OCI-LY3 (cell line): ENCODE measurements around the gene KIAA0513.

Experiments used
- H2AFZ ChIP-seq: fragments of 200-600, 300-600 bp; shearing (Covaris generic); 2 replicates; pipeline ENCODE4 v1.6.0; 2014; ENCODE audit warnings: antibody characterized with exemption, low read depth, low read length
- H3K27ac ChIP-seq: fragments of 200-600, 300-600 bp; sonication (generic); 2 replicates; pipeline ENCODE4 v1.5.1; 2014; ENCODE audit warnings: mild to moderate bottlenecking, low read length, moderate library complexity, mixed read lengths
- H3K27me3 ChIP-seq: fragments of 200-600, 300-600 bp; sonication (generic); 2 replicates; pipeline ENCODE4 v1.6.1; 2014; ENCODE audit warnings: low read depth, low read length, mixed read lengths
- H3K36me3 ChIP-seq: fragments of 200-600, 300-600 bp; sonication (generic); replicated peaks from 2 replicates; pipeline ENCODE3; 2014; ENCODE audit warnings: low read depth, low read length, mixed read lengths
- H3K4me1 ChIP-seq: fragments of 300-600, 200-600 bp; sonication (generic); 2 replicates; pipeline ENCODE4 v1.6.1; 2014; ENCODE audit warnings: low read length, mixed read lengths
- H3K4me2 ChIP-seq: fragments of 200-600, 300-600 bp; sonication (generic); 2 replicates; pipeline ENCODE4 v1.6.1; 2014; ENCODE audit warnings: low read length, mixed read lengths
- H3K4me3 ChIP-seq: fragments of 300-600, 200-600 bp; sonication (generic); 2 replicates; pipeline ENCODE4 v1.5.1; 2014; ENCODE audit warnings: antibody characterized with exemption, mild to moderate bottlenecking, low read length, moderate library complexity
- H3K79me2 ChIP-seq: fragments of 300-600, 200-600 bp; shearing (Covaris generic); 2 replicates; pipeline ENCODE4 v1.6.1; 2014; ENCODE audit warnings: mild to moderate bottlenecking, low read length, mixed read lengths
- H3K9ac ChIP-seq: fragments of 300-600, 200-600 bp; shearing (Covaris generic); 2 replicates; pipeline ENCODE4 v1.6.0; 2014; ENCODE audit warnings: mild to moderate bottlenecking, low read length, moderate library complexity
- H3K9me3 ChIP-seq: fragments of 200-600, 300-600 bp; shearing (Covaris generic); 2 replicates; pipeline ENCODE4 v1.6.1; 2014; ENCODE audit warnings: low read length, mixed read lengths; ENCODE audit not compliant: insufficient read depth
- H4K20me1 ChIP-seq: fragments of 200-600, 300-600 bp; sonication (generic); 2 replicates; pipeline ENCODE4 v1.6.1; 2016; ENCODE audit warnings: low read length, mixed read lengths; ENCODE audit not compliant: insufficient read depth
- EZH2phosphoT487 ChIP-seq: fragments of 200-600 bp; shearing (Covaris generic); IDR thresholded peaks from 2 replicates; pipeline ENCODE4 v1.6.1; 2018; ENCODE audit warnings: antibody characterized with exemption, mixed run types, low read depth
- TF ChIP-seq, protein P1 (sequence below): fragments of 200-600, 300-600 bp; sonication (generic); IDR thresholded peaks from 2 replicates; pipeline ENCODE4 v1.5.1; 2014; ENCODE audit warnings: antibody characterized with exemption, low read length, low read depth

Gene KIAA0513

DNA sequence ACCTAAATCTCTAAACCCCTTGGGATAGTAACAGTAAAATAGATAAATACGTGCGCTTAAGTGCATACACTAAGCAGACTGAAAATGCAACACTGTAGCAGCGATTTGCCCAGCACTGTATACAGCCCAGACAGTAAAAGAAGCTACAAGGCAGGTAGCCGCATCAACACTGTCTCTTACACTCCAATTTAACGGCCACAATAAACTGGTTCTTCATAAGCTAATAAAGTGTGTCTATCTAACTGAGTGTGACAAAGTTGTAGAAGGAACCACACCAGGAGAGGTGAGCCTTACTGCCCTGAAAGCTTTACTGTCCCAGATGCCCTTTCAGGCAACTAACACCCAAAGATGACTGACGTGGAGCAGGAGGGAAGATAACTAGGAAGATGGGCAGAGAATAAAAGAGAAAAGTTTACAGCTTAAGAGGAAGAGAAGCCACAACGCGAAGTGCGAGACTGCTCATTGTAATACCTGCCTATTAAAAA is 17.1 kb upstream of the KIAA0513 start:
- Histone ChIP-seq H3K9ac (peak overlapping the region; percentile 92), H3K4me3 (peak overlapping the region; percentile 83), H3K36me3 (peaks cover under 1% of the 10 kb centered on the region), H3K9me3 (no peaks in the 10 kb centered on the region), H4K20me1 (peaks cover 4% of the 10 kb centered on the region; the same call in 1 of the 2 replicates), H3K4me2 (peak overlapping the region; percentile 83), H3K4me1 (peaks cover 7% of the 10 kb centered on the region), H3K27me3 (no peaks in the 10 kb centered on the region), H3K79me2 (peaks cover 54% of the 10 kb centered on the region), H2AFZ (no peak overlapping the region), H3K27ac (peak overlapping the region; percentile 68; the same call in 1 of the 2 replicates)
- TF ChIP-seq, protein P1, sequence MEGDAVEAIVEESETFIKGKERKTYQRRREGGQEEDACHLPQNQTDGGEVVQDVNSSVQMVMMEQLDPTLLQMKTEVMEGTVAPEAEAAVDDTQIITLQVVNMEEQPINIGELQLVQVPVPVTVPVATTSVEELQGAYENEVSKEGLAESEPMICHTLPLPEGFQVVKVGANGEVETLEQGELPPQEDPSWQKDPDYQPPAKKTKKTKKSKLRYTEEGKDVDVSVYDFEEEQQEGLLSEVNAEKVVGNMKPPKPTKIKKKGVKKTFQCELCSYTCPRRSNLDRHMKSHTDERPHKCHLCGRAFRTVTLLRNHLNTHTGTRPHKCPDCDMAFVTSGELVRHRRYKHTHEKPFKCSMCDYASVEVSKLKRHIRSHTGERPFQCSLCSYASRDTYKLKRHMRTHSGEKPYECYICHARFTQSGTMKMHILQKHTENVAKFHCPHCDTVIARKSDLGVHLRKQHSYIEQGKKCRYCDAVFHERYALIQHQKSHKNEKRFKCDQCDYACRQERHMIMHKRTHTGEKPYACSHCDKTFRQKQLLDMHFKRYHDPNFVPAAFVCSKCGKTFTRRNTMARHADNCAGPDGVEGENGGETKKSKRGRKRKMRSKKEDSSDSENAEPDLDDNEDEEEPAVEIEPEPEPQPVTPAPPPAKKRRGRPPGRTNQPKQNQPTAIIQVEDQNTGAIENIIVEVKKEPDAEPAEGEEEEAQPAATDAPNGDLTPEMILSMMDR, result no peak

GRCh38 chr16:85010931-85011845 is 16.4 kb upstream of the KIAA0513 start, which contains the start of gene ZDHHC7:
ZDHHC7 (minus strand) TSS chr16:85011535; CDS start chr16:84990618, 20,917 bp downstream.
- peak within 1 kb of the TSS; percentile 83 for H3K4me3 ChIP-seq
- no peaks in the 10 kb centered on the region for H3K9me3 ChIP-seq
- TF ChIP-seq, protein P1, result no peak
- no peak for TF ChIP-seq EZH2phosphoT487
- peak within 1 kb of the TSS; percentile 89 for H3K4me2 ChIP-seq
- H2AFZ ChIP-seq, result peak within 1 kb of the TSS; percentile 83
- H3K27ac ChIP-seq, result peak within 1 kb of the TSS; percentile 68
- H4K20me1 ChIP-seq, result 0 out of 2 replicates have a peak, but pooled peaks cover 2% of the 10 kb centered on the region
- peak within 1 kb of the TSS; percentile 92 for H3K9ac ChIP-seq
- H3K79me2 ChIP-seq, result peaks cover 47% of the 10 kb centered on the region
- peaks cover 7% of the 10 kb centered on the region for H3K4me1 ChIP-seq
- H3K36me3 ChIP-seq, result no peaks in the 10 kb centered on the region
- H3K27me3 ChIP-seq, result peaks cover under 1% of the 10 kb centered on the region; the same call in 1 of the 2 replicates

DNA sequence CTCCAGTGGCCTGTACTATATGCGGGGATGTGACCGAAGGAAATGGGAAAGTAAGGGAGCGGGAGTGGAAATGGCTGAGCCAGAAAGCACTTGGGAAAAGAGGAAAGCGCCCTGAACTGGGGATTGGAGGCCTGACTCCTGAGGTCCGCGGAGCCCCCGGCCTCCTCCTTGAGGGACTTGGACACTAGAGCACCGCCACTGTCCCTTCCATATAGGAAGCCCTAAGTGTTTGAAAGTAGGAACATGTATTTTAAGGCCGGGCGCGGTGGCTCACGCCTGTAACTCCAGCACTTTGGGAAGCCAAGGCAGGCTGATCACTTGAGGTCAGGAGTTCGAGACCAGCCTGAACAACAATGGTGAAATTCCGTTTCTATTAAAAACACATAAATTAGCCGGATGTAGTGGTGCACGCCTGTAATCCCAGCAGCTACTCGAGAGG is 15.7 kb upstream of the KIAA0513 start:
- no peak for TF ChIP-seq EZH2phosphoT487
- TF ChIP-seq, protein P1, result no peak
- H3K27ac ChIP-seq, result peak overlapping the region; percentile 68
- H3K4me1 ChIP-seq, result peaks cover 7% of the 10 kb centered on the region
- peak overlapping the region; percentile 83 for H3K4me3 ChIP-seq
- peak overlapping the region; percentile 89 for H3K4me2 ChIP-seq
- peaks cover 6% of the 10 kb centered on the region for H3K27me3 ChIP-seq
- H4K20me1 ChIP-seq, result 0 out of 2 replicates have a peak, but pooled peaks cover 2% of the 10 kb centered on the region
- peaks cover 42% of the 10 kb centered on the region for H3K79me2 ChIP-seq
- peak overlapping the region; percentile 83 for H2AFZ ChIP-seq
- no peaks in the 10 kb centered on the region for H3K36me3 ChIP-seq
- H3K9me3 ChIP-seq, result no peaks in the 10 kb centered on the region
- peak overlapping the region; percentile 92 for H3K9ac ChIP-seq

- Histone ChIP-seq H3K27ac (no peak overlapping the region), H3K79me2 (peaks cover 20% of the 10 kb centered on the region), H3K27me3 (peaks cover 24% of the 10 kb centered on the region), H4K20me1 (0 out of 2 replicates have a peak, but pooled peaks cover 2% of the 10 kb centered on the region), H3K4me3 (no peak overlapping the region), H3K4me2 (no peak overlapping the region), H3K36me3 (no peaks in the 10 kb centered on the region), H3K9me3 (no peaks in the 10 kb centered on the region), H3K4me1 (peaks cover 7% of the 10 kb centered on the region), H2AFZ (no peak overlapping the region), H3K9ac (no peak overlapping the region)
- TF ChIP-seq, protein P1, result no peak
- TF ChIP-seq EZH2phosphoT487, result no peak
Measured at GRCh38 chr16:85014311-85014710, 13.3 kb upstream of the KIAA0513 start.
